Measurements from ENCODE around the gene NPRL2. TPM values are rescaled to one million over a fixed set of nuclear protein-coding genes. Genes with fewer than 3 reads are reported as not detected.

The NPRL2 gene
- total and polyA plus RNA-seq, 12 donors, result 13.0 to 29.8 (median 16.3) TPM

GRCh38 chr3:50353245-50354004, 2.9 kb upstream of the NPRL2 start:
- Histone ChIP-seq H3K4me1 (peaks cover 40 to 77% (median 64%) of the 10 kb centered on the region in 9 donors), H3K9me3 (no peaks in the 10 kb centered on the region), H3K27me3 (no peaks in the 10 kb centered on the region), H3K27ac (no peak overlapping the region), H3K36me3 (peaks cover 0 to 69% (median 23%) of the 10 kb centered on the region in 9 donors), H3K4me3 (no peak overlapping the region)
- intact Hi-C loops (cut with DNase I), result loop anchor here in 2 of 10 donors (5.0 kb wide), 2 partner anchors 189 to 259 kb away; partner anchors contain the start of gene CISH (in 1 of the 2)
- no peak for TF ChIP-seq CTCF (IDR thresholded peaks at IDR 0.05)
- no peak for DNase-seq
- WGBS, 2 donors, result 82 to 86% methylated on average over 12 of the region's 12 CpGs
- no peak for ATAC-seq

- Histone ChIP-seq H3K9me3 (no peaks in the 10 kb centered on the region), H3K4me3 (no peak overlapping the region), H3K27me3 (no peaks in the 10 kb centered on the region), H3K4me1 (peaks cover 33 to 70% (median 58%) of the 10 kb centered on the region in 9 donors), H3K27ac (no peak overlapping the region), H3K36me3 (peaks cover 0 to 73% (median 23%) of the 10 kb centered on the region in 9 donors)
- no peak for TF ChIP-seq CTCF (IDR thresholded peaks at IDR 0.05)
- intact Hi-C loops (cut with DNase I), result loop anchor here in 2 of 10 donors (5.0 kb wide), 2 partner anchors 190 to 260 kb away; partner anchors contain the start of gene CISH (in 1 of the 2)
- no peak for ATAC-seq
- DNase-seq, result no peak
- WGBS, 2 donors, result 44 to 49% methylated on average over 2 of the region's 2 CpGs
Observed at GRCh38 chr3:50352781-50353180, 2.2 kb upstream of the NPRL2 start.

GRCh38 chr3:50351323-50351697, 735 bp upstream of the NPRL2 start:
- Histone ChIP-seq H3K36me3 (peaks cover 0 to 66% (median 23%) of the 10 kb centered on the region in 9 donors), H3K9me3 (no peaks in the 10 kb centered on the region), H3K27me3 (no peaks in the 10 kb centered on the region), H3K4me1 (peaks cover 19 to 65% (median 43%) of the 10 kb centered on the region in 9 donors), H3K4me3 (peak overlapping the region; percentile 42 to 89 (median 72)), H3K27ac (peak overlapping the region in 9 of 10 donors; percentile 89 to 97 (median 93))
- ATAC-seq (no peak), DNase-seq (no peak)
- intact Hi-C loops (cut with DNase I), result loop anchor here in 2 of 10 donors (5.0 kb wide), 2 partner anchors 191 to 261 kb away; partner anchors contain the start of gene CISH (in 1 of the 2)
- TF ChIP-seq CTCF (IDR thresholded peaks at IDR 0.05), result no peak
- WGBS, 2 donors, result 52 to 55% methylated on average over 11 of the region's 11 CpGs

GRCh38 chr3:50350213-50350526, 405 bp downstream of the NPRL2 start:
- H3K4me3 ChIP-seq, result peak overlapping the region; percentile 42 to 89 (median 72)
- H3K27ac ChIP-seq, result peak overlapping the region; percentile 84 to 97 (median 92)
- TF ChIP-seq CTCF (IDR thresholded peaks at IDR 0.05), result no peak
- peaks cover 0 to 55% (median 21%) of the 10 kb centered on the region in 9 donors for H3K36me3 ChIP-seq
- H3K27me3 ChIP-seq, result no peaks in the 10 kb centered on the region
- no peaks in the 10 kb centered on the region for H3K9me3 ChIP-seq
- H3K4me1 ChIP-seq, result peaks cover 19 to 63% (median 42%) of the 10 kb centered on the region in 9 donors
- intact Hi-C loops (cut with DNase I), result loop anchor here in 2 of 10 donors (5.0 kb wide), 2 partner anchors 192 to 262 kb away; partner anchors contain the start of gene CISH (in 1 of the 2)
- no peak for ATAC-seq
- 11 to 16% methylated on average over 7 of the region's 7 CpGs for WGBS, 2 donors
- no peak for DNase-seq
